Activated CD4-positive, alpha-beta T cell treated with anti-CD3 and anti-CD28 coated beads, Interleukin-2, amount 10 ng/mL, durations not matched to agents 7 days and 5 days (primary cell): ENCODE measurements around the gene GPS1. TPM values are rescaled to one million over a fixed set of nuclear protein-coding genes. Genes with fewer than 3 reads are reported as not detected.

Experiments used
- CTCF ChIA-PET: fragments of 350-600 bp; sonication (Branson Sonifier 250); formaldehyde crosslinking; loops from one replicate; lab custom pipeline; 2021; ENCODE audit warnings: antibody characterized with exemption; lab: Charles Lee
- POLR2A ChIA-PET: fragments of 350-600 bp; sonication (Branson Sonifier 250); formaldehyde crosslinking; loops from one replicate; lab custom pipeline; 2021; ENCODE audit warnings: antibody characterized with exemption; lab: Charles Lee
- DNase-seq: peaks from one replicate; pipeline ENCODE4 v3.0.0-alpha.2; 2020
- H3K27ac Mint-ChIP-seq: one replicate; pipeline ENCODE4 v1.8.0; 2021; ENCODE audit warnings: mild to moderate bottlenecking, moderate library complexity, mixed read lengths
- H3K27me3 Mint-ChIP-seq: one replicate; pipeline ENCODE4 v1.8.0; 2021; ENCODE audit warnings: mixed read lengths
- H3K36me3 Mint-ChIP-seq: one replicate; pipeline ENCODE4 v1.8.0; 2021; ENCODE audit warnings: low read depth, mixed read lengths
- H3K4me1 Mint-ChIP-seq: one replicate; pipeline ENCODE4 v1.8.0; 2021; ENCODE audit warnings: mixed read lengths
- H3K4me3 Mint-ChIP-seq: one replicate; pipeline ENCODE4 v1.8.0; 2021; ENCODE audit warnings: mild to moderate bottlenecking, moderate library complexity, mixed read lengths
- H3K9me3 Mint-ChIP-seq: one replicate; pipeline ENCODE4 v1.8.0; 2021; ENCODE audit warnings: mixed read lengths
- total RNA-seq, 2 experiments: library from RNA; stranded (reverse); gene quantifications; one replicate each; pipeline ENCODE4 v1.2.3, GENCODE V29; 2021

GPS1 gene
- total RNA-seq, 2 experiments from 2014 or later, result 78.5 to 92.1 TPM

- no peaks in the 10 kb centered on the region for H3K9me3 Mint-ChIP-seq
- H3K27me3 Mint-ChIP-seq, result no peaks in the 10 kb centered on the region
- CTCF ChIA-PET, result no interaction called here
- H3K27ac Mint-ChIP-seq, result no peak overlapping the region
- H3K4me1 Mint-ChIP-seq, result no peaks in the 10 kb centered on the region
- POLR2A ChIA-PET, result no interaction called here
- peaks cover 13% of the 10 kb centered on the region for H3K36me3 Mint-ChIP-seq
- H3K4me3 Mint-ChIP-seq, result no peak overlapping the region
- no peak for DNase-seq
Observed at GRCh38 chr17:82083009-82083408, 31.3 kb downstream of the GPS1 start.

DNA sequence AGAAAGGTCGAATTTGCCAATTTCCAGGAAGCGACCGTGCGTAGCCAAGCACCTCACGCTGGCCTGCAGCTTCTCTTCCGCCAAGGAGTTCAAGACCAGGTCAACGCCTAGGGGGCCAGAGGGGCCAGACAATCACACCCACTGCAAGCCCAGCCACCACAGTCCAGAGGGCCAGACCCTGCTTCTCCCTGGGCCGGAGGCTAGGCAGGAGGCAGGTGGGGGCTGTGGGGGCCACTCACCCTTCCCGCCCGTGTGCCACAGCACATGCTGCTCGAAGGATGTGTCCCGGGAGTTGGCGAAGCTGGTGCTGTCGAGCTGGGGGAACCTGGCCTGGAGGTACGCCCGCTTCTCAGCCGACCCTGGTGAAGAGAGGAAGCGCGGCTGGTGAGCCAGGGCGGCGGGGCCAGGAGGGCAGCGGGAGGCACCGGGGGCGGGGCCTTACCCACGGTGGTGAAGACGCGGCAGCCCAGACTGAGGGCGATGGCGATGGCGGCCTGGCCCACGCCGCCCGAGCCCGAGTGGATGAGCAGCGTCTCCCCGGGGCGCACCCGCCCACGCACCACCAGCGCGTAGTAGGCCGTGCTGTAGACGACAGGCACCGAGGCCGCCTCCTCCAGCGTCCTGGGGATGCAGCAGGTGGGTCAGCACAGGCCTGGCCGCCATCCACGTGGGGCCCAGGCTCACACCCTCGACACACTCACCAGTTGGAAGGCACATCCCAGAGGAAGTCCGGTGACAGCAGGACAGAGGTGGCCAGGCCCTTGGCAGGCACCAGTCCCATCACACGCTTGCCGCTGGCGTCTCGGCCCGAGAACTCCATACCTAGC is 32.0 kb downstream of the GPS1 start:
- no peak for DNase-seq
- Mint-ChIP-seq H3K27ac (no peak overlapping the region), H3K4me3 (no peak overlapping the region), H3K36me3 (peaks cover 10% of the 10 kb centered on the region), H3K9me3 (no peaks in the 10 kb centered on the region), H3K27me3 (no peaks in the 10 kb centered on the region), H3K4me1 (no peaks in the 10 kb centered on the region)
- ChIA-PET POLR2A (no interaction called here), CTCF (no interaction called here)

- ChIA-PET CTCF (no interaction called here), POLR2A (no interaction called here)
- Mint-ChIP-seq H3K4me1 (no peaks in the 10 kb centered on the region), H3K4me3 (no peak overlapping the region), H3K36me3 (peaks cover 10% of the 10 kb centered on the region), H3K27ac (no peak overlapping the region), H3K27me3 (no peaks in the 10 kb centered on the region), H3K9me3 (no peaks in the 10 kb centered on the region)
- no peak for DNase-seq
Observed at GRCh38 chr17:82084373-82085030, 32.8 kb downstream of the GPS1 start.

DNA sequence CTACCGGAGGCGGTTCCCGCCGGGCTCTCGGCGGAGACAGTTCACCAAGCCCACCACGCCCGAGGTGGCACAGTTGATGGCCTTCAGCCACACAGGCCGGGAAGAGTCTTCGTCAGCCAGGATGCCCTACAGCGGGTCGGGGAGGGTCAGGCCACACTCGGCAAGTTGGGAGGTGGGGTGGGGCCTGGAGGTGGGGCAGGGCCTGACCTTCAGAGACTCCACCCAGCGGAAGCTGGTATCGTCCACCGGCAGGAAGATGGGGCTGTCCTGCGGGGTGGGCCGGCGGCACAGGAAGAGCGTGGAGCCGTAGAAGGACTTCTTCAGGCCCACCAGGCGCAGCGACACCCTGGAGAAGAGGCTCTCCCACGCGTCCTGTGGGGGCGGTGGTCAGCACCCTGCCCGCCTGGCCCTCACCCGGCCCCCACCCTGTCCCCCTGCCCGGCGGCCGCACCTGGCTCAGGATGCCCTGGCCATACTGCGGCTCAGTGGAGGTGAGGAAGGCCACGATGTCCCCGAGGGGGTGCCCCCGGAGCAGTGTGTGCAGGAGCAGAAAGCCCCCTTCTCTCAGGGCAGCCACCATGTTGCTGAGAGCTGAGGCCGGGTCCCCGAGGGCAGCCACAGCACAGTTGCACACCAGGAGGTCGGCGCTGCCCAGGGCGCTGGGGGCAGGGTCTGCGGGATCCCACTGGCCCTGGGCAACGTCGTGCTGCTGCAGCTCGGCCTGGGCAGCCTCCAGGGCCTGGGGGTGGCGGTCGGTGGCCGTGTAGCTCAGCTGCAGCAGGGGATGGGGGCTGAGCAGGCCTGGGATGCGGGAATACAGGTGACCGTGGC is 33.5 kb downstream of the GPS1 start:
- POLR2A ChIA-PET, result no interaction called here
- no peak overlapping the region for H3K4me3 Mint-ChIP-seq
- no peaks in the 10 kb centered on the region for H3K9me3 Mint-ChIP-seq
- H3K4me1 Mint-ChIP-seq, result no peaks in the 10 kb centered on the region
- peaks cover 7% of the 10 kb centered on the region for H3K36me3 Mint-ChIP-seq
- no peak for DNase-seq
- CTCF ChIA-PET, result no interaction called here
- no peak overlapping the region for H3K27ac Mint-ChIP-seq
- H3K27me3 Mint-ChIP-seq, result no peaks in the 10 kb centered on the region

DNA sequence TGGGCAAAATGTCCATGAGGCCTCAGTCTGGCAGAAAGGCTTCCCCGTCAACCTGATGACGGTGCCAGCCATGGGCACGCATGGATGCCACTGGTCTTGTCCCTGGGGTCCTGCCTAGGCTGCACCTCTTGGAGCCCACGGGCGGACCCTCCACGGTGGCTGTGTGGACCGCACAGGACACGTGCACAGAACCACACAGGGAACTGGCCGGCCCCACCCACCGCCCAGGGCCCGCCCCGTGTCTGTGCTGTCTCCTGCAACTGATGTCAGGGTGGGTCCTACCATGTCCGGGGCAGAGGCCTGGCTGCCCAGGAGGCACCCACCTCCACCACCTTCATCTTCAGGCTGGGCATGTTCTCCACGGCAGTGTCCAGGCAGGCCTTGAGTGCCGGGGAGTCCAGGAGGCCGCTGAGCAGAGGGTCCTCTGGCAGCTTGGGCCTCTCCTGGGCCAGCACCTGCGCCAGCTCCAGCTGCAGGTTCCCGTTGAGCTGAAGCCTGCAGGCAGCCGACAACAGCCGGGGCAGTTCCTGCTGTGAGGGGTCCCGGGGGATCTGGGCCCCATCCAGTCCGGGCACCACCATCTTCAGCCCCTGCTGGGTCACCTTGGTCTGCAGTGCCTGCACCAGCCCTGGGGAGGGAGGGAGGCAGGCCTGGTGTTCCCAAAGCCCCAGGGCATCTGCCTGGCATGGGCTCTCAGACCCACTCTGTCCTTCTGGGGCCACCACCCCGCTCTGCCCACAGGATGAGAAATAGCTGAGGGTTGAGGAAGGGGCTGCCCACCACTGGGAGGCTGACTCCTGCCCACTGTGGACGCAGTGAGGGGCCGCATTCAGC is 34.5 kb downstream of the GPS1 start:
- no peak for DNase-seq
- peaks cover 12% of the 10 kb centered on the region for H3K36me3 Mint-ChIP-seq
- POLR2A ChIA-PET, result no interaction called here
- H3K27ac Mint-ChIP-seq, result no peak overlapping the region
- no peak overlapping the region for H3K4me3 Mint-ChIP-seq
- CTCF ChIA-PET, result no interaction called here
- no peaks in the 10 kb centered on the region for H3K27me3 Mint-ChIP-seq
- H3K9me3 Mint-ChIP-seq, result no peaks in the 10 kb centered on the region
- H3K4me1 Mint-ChIP-seq, result no peaks in the 10 kb centered on the region

DNA sequence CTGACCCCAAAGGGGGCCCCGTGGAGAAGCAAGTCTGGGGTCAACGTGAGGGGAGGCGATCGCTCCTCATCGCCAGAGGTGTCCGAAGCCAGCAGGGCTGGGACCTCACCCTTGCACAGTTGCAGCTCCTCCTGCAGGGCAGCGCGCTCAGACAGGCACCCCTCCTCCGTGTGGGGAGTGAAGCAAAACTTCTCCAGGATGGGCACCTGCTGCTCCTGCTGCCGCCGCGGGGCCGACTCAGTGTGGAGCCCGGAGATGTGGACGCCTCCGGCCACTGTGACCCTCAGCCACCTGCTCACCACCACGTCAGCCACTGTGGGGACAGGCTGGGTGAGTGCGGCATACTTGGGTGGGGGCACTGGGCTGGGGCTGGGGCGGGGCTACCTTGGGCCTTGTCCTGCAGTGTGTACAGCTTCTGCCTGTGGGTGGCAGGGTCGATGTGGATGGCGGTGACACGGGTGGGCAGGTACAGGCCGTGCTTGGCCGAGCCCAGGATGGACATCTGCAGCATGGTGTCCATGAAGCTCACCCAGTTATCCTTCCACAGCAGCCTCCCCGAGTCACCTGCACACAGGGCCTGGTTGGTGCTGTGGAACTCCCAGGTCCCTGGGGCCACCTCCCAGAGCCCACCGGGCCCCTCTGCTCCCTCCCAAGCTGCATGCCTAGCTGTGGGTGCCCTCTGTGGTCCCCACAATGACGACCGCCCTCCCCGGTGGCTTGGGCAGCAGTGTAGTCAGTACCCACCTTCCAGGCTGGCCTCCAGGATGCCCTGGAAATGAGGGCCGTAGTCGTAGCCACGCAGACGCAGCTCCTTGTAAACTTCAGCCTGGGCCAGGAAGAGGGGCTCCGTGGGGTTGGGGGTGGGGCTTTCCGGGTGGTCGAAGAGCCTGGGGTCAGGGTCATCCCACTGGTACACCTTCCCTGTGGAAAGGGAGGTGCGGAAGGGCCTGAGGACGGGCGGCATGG is 35.5 kb downstream of the GPS1 start:
- ChIA-PET CTCF (interaction anchor here (1.5 kb wide), 1 partner anchor 10 kb away, joined by 4 read pairs; the partner anchor contains the start of gene FASN), POLR2A (no interaction called here)
- no peaks in the 10 kb centered on the region for H3K9me3 Mint-ChIP-seq
- H3K4me3 Mint-ChIP-seq, result no peak overlapping the region
- DNase-seq, result no peak
- H3K36me3 Mint-ChIP-seq, result peaks cover 12% of the 10 kb centered on the region
- H3K27me3 Mint-ChIP-seq, result no peaks in the 10 kb centered on the region
- H3K4me1 Mint-ChIP-seq, result no peaks in the 10 kb centered on the region
- H3K27ac Mint-ChIP-seq, result no peak overlapping the region

DNA sequence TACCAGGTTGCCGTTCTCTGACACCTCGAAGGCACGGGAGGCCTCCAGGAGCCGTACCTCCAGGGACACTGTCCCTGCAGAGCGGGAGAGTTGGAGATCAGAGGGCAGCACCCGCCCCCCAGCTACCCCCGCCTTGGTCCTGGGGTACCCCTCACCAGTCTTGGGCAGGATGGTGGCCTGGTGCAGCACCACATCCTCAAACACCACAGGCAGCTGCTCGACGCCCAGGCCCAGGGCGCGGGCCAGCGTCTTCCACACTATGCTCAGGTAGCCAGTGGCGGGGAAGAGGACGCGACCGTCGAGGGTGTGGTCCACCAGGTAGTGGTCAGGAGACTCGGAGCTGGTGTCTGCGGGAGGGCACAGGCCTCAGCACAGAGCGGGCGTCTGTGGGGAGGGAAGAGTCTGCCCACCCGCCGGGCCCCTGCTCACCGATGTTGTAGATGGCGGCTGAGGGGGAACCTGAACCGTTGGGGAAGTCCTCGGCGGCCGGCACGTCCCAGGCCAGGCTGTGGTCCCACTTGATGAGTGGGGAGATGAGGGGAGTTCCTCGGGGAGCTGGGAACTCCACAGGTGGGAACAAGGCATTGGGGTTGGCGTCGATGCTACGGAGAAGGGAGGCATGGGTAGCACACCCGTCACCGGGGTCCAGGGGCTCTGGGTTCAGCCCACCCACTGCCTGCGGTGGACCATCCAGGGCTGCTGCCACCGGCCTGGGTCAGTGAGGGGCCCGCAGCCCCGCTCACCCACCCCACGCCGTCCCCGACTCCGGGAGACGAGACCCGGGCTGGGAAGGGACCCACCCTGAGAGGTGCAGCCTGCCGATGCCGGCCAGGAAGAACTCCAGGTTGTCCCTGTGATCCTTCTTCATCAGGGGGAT is 36.5 kb downstream of the GPS1 start:
- POLR2A ChIA-PET, result no interaction called here
- DNase-seq, result no peak
- CTCF ChIA-PET, result interaction anchor here (1.5 kb wide), 2 partner anchors 10 to 58 kb away, joined by 4 to 5 read pairs; partner anchors contain the start of gene FASN

DNA sequence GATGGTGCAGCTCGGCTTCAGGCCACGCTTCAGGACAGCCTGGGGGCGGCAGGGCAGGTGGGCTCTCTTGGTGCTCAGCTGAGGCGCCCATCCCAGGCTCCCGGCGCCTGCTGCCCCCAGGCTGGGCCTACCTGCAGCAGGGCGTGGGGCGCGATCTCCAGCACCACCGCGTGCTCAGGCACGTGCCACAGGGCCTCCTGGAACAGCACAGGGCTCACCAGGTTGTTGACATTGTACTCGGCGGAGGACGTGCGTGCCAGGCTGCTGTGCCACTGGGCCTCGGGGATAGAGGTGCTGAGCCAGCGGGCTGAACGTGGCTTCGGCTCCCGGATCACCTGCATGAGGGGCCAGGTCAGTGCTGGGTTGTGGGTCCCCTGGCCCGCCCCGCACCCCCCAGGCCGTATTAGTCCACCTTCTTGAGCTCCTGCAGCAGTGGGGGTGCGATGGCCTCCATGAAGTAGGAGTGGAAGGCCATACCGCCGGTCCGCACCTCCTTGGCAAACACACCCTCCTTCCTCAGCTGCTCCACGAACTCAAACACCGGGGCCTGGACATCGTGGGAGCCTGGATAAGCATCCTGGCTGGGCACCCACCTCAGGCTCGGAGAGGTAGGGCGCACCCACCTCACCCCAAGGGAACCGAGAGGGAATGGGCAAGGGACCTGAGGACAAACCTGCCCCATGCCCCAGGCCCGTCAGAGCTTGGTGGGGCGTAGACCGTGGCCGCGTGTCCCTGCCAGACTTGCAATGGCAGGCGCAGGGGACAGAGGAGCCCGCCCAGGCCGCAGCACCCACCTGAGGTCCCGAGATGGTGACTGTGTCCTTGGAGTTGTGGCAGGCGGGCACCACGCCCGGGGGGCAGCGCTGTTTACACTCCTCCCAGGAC is 37.4 kb downstream of the GPS1 start:
- Mint-ChIP-seq H3K27ac (no peak overlapping the region), H3K9me3 (no peaks in the 10 kb centered on the region), H3K4me1 (no peaks in the 10 kb centered on the region), H3K36me3 (peaks cover 9% of the 10 kb centered on the region), H3K4me3 (no peak overlapping the region), H3K27me3 (no peaks in the 10 kb centered on the region)
- DNase-seq, result no peak
- POLR2A ChIA-PET, result no interaction called here
- CTCF ChIA-PET, result interaction anchor here (1.5 to 2.2 kb wide), 2 partner anchors 13 to 59 kb away, joined by 5 read pairs; no protein-coding TSS in a partner anchor

More for the DNA sequence above, 36.5 kb downstream of the GPS1 start:
- Mint-ChIP-seq H3K36me3 (peaks cover 9% of the 10 kb centered on the region), H3K9me3 (no peaks in the 10 kb centered on the region), H3K4me1 (no peaks in the 10 kb centered on the region), H3K4me3 (no peak overlapping the region), H3K27me3 (no peaks in the 10 kb centered on the region), H3K27ac (no peak overlapping the region)

- no peaks in the 10 kb centered on the region for H3K4me1 Mint-ChIP-seq
- POLR2A ChIA-PET, result no interaction called here
- H3K9me3 Mint-ChIP-seq, result no peaks in the 10 kb centered on the region
- H3K36me3 Mint-ChIP-seq, result peaks cover 6% of the 10 kb centered on the region
- H3K27me3 Mint-ChIP-seq, result no peaks in the 10 kb centered on the region
- no peak for DNase-seq
- H3K4me3 Mint-ChIP-seq, result no peak overlapping the region
- no peak overlapping the region for H3K27ac Mint-ChIP-seq
- CTCF ChIA-PET, result interaction anchor here (1.5 to 2.2 kb wide), 2 partner anchors 12 to 60 kb away, joined by 5 read pairs; no protein-coding TSS in a partner anchor
Observed at GRCh38 chr17:82089723-82090548, 38.2 kb downstream of the GPS1 start.
